CD14-positive monocyte (primary cell): Measurements from ENCODE around the gene CWC27. TPM values are rescaled to one million over a fixed set of nuclear protein-coding genes. Genes with fewer than 3 reads are reported as not detected.

ENCODE experiments used
- DNase-seq, 3 donors: peaks; one replicate each; pipeline ENCODE4 v3.0.0-alpha.2; 2011 to 2022
- H2AFZ ChIP-seq: 2 replicates; pipeline ENCODE4 v1.6.0; 2012; ENCODE audit warnings: mild to moderate bottlenecking, low read depth, low read length, inconsistent platforms; ENCODE audit not compliant: insufficient read depth, poor library complexity, severe bottlenecking
- H3K27ac ChIP-seq, 2 donors: 1 replicate in 1 of 2; 2 replicates in 1 of 2; pipeline ENCODE4 v1.5.1; 2012 to 2013; ENCODE audit warnings: low read length in 2 of 2, control low read depth in 1 of 2, inconsistent platforms in 1 of 2, low read depth in 1 of 2, mild to moderate bottlenecking in 1 of 2
- H3K27me3 ChIP-seq, 2 donors: one replicate each; pipeline versions ENCODE4 v1.6.0 to v1.6.1; 2011 to 2013; ENCODE audit warnings: low read length in 2 of 2; ENCODE audit not compliant: control insufficient read depth in 2 of 2, insufficient read depth in 2 of 2
- H3K36me3 ChIP-seq, 2 donors: replicated peaks in 1 of 2; 1 replicate in 1 of 2; 2 replicates in 1 of 2; pipeline versions ENCODE4 v1.5.1 to v1.6.1; 2012 to 2013; ENCODE audit warnings: low read length in 2 of 2, control low read depth in 1 of 2, inconsistent platforms in 1 of 2, mild to moderate bottlenecking in 1 of 2; ENCODE audit not compliant: insufficient read depth in 2 of 2, control insufficient read depth in 1 of 2
- H3K4me1 ChIP-seq, 2 donors: 1 replicate in 1 of 2; 2 replicates in 1 of 2; pipeline versions ENCODE4 v1.5.1 to v1.6.1; 2012 to 2013; ENCODE audit warnings: low read length in 2 of 2, control low read depth in 1 of 2, inconsistent platforms in 1 of 2, mild to moderate bottlenecking in 1 of 2, moderate library complexity in 1 of 2; ENCODE audit not compliant: insufficient read depth in 2 of 2, control insufficient read depth in 1 of 2
- H3K4me2 ChIP-seq: replicated peaks from 2 replicates; pipeline ENCODE3; 2012; ENCODE audit warnings: low read length, moderate library complexity, mild to moderate bottlenecking; ENCODE audit not compliant: poor library complexity, severe bottlenecking; ENCODE audit errors: extremely low read depth
- H3K4me3 ChIP-seq, 3 experiments: fragments of 200-600 bp in 1 of 3; sonication (generic) in 1 of 3; replicated peaks in 1 of 3; 1 replicate in 2 of 3; 2 replicates in 1 of 3; pipeline ENCODE4 v1.5.1; 2011 to 2013; ENCODE audit warnings: low read length in 3 of 3, mild to moderate bottlenecking in 3 of 3, control low read depth in 2 of 3, low read depth in 2 of 3, inconsistent platforms in 1 of 3, moderate library complexity in 1 of 3
- H3K79me2 ChIP-seq: 2 replicates; pipeline ENCODE4 v1.6.0; 2012; ENCODE audit warnings: mild to moderate bottlenecking, control low read depth, inconsistent platforms, low read length, moderate library complexity; ENCODE audit not compliant: insufficient read depth
- H3K9ac ChIP-seq: 2 replicates; pipeline ENCODE4 v1.6.0; 2017; ENCODE audit warnings: low read length, mild to moderate bottlenecking; ENCODE audit not compliant: insufficient read depth, poor library complexity, severe bottlenecking
- H3K9me3 ChIP-seq, 2 donors: replicated peaks in 1 of 2; 1 replicate in 1 of 2; 2 replicates in 1 of 2; pipeline versions ENCODE4 v1.5.1 to v1.6.1; 2012 to 2013; ENCODE audit warnings: low read length in 2 of 2, control low read depth in 1 of 2; ENCODE audit not compliant: control insufficient read depth in 1 of 2, insufficient read depth in 1 of 2
- H4K20me1 ChIP-seq: 2 replicates; pipeline ENCODE4 v1.6.0; 2012; ENCODE audit warnings: mild to moderate bottlenecking, low read length, control low read depth, moderate library complexity; ENCODE audit not compliant: insufficient read depth
- H3K27ac Mint-ChIP-seq, 7 donors: one replicate each; pipeline ENCODE4 v1.8.0; 2020; ENCODE audit warnings: mild to moderate bottlenecking in 7 of 7, mixed read lengths in 7 of 7, moderate library complexity in 6 of 7, inconsistent platforms in 2 of 7
- H3K27me3 Mint-ChIP-seq, 3 donors: one replicate each; pipeline ENCODE4 v1.8.0; 2021 to 2022; ENCODE audit warnings: low read depth in 3 of 3, mild to moderate bottlenecking in 3 of 3, mixed read lengths in 3 of 3, moderate library complexity in 3 of 3, inconsistent platforms in 1 of 3
- H3K36me3 Mint-ChIP-seq, 2 donors: one replicate each; pipeline ENCODE4 v1.8.0; 2020; ENCODE audit warnings: mixed read lengths in 2 of 2, inconsistent platforms in 1 of 2, mild to moderate bottlenecking in 1 of 2
- H3K4me1 Mint-ChIP-seq: one replicate; pipeline ENCODE4 v1.8.0; 2020; ENCODE audit warnings: mild to moderate bottlenecking, mixed read lengths
- H3K4me3 Mint-ChIP-seq, 2 donors: one replicate each; pipeline ENCODE4 v1.8.0; 2020; ENCODE audit warnings: mild to moderate bottlenecking in 2 of 2, mixed read lengths in 2 of 2, moderate library complexity in 1 of 2
- H3K9me3 Mint-ChIP-seq, 7 donors: one replicate each; pipeline ENCODE4 v1.8.0; 2020 to 2022; ENCODE audit warnings: mixed read lengths in 7 of 7, mild to moderate bottlenecking in 6 of 7, moderate library complexity in 6 of 7, inconsistent platforms in 2 of 7
- WGBS: methylation state at CpG from one replicate; pipeline ENCODE4 v1.1.5; 2013; ENCODE audit warnings: missing lambda C conversion rate; ENCODE audit not compliant: insufficient coverage; 5-methylcytosine and 5-hydroxymethylcytosine counted together
- intact Hi-C, 2 donors: fragments of 100-400 bp; cut with micrococcal nuclease; formaldehyde crosslinking; loops; one replicate each; pipeline versions ENCODE4 v1.15.0 to v1.15.1; 2023
- polyA plus RNA-seq, 3 donors: library from polyadenylated mRNA; depleted of rRNA in 1 of 3; unstranded in 2 of 3; stranded (reverse) in 1 of 3; fragments of 300-500 nt in 2 of 3; fragments of >200 nt in 1 of 3; fragmentation: Illumina TruSeq in 2 of 3; gene quantifications; 1 replicate in 2 of 3; 2 replicates in 1 of 3; pipeline ENCODE4 v1.2.3, GENCODE V29; 2012 to 2021
- TF ChIP-seq, protein P1 (sequence below): fragments of 200-600 bp; IDR thresholded peaks from one replicate; pipeline ENCODE4 v1.8.0; 2022; ENCODE audit warnings: antibody characterized with exemption, mild to moderate bottlenecking

CWC27 gene
- polyA plus RNA-seq, 3 donors = 6.6 to 18.9 (median 14.5) TPM

DNA sequence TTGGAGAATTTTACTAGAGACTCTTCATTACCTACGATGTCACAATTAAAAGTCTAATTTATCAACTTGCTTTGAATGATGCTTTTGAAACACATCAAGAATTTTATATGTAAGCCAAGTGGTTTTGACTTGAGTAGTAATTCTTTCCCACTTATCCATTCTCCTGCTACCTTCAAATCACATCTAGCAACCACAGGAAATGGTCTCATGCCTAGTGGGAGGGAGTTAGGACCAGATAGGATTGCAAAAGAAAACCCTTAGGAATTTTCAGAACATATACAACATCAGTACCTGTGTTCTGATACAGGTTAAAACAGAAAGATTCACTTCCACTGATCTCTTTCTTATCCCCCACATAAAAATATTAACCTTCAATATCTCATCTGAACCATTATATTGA lies 260.4 kb downstream of the CWC27 start:
- H3K27ac ChIP-seq = no peak overlapping the region
- H3K9ac ChIP-seq = no peak overlapping the region
- no peaks in the 10 kb centered on the region for H3K36me3 Mint-ChIP-seq
- H3K27ac Mint-ChIP-seq = no peak overlapping the region
- WGBS = no CpG with 5 or more reads among the region's 1 CpG
- TF ChIP-seq, protein P1, sequence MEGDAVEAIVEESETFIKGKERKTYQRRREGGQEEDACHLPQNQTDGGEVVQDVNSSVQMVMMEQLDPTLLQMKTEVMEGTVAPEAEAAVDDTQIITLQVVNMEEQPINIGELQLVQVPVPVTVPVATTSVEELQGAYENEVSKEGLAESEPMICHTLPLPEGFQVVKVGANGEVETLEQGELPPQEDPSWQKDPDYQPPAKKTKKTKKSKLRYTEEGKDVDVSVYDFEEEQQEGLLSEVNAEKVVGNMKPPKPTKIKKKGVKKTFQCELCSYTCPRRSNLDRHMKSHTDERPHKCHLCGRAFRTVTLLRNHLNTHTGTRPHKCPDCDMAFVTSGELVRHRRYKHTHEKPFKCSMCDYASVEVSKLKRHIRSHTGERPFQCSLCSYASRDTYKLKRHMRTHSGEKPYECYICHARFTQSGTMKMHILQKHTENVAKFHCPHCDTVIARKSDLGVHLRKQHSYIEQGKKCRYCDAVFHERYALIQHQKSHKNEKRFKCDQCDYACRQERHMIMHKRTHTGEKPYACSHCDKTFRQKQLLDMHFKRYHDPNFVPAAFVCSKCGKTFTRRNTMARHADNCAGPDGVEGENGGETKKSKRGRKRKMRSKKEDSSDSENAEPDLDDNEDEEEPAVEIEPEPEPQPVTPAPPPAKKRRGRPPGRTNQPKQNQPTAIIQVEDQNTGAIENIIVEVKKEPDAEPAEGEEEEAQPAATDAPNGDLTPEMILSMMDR = no peak
- no peaks in the 10 kb centered on the region for H3K9me3 ChIP-seq
- no peaks in the 10 kb centered on the region for H4K20me1 ChIP-seq
- H3K9me3 Mint-ChIP-seq = peaks cover 0 to 4% (median 0%) of the 10 kb centered on the region in 7 donors
- H3K4me1 Mint-ChIP-seq = peaks cover 2% of the 10 kb centered on the region
- DNase-seq = no peak
- H2AFZ ChIP-seq = no peak overlapping the region
- no peak overlapping the region for H3K4me3 Mint-ChIP-seq
- no peak overlapping the region for H3K4me2 ChIP-seq
- intact Hi-C loops = no loop called here
- H3K27me3 Mint-ChIP-seq = peaks cover 0 to 2% (median 0%) of the 10 kb centered on the region in 3 donors
- H3K4me3 ChIP-seq = no peak overlapping the region
- no peaks in the 10 kb centered on the region for H3K27me3 ChIP-seq
- no peaks in the 10 kb centered on the region for H3K36me3 ChIP-seq
- no peaks in the 10 kb centered on the region for H3K4me1 ChIP-seq
- H3K79me2 ChIP-seq = no peaks in the 10 kb centered on the region

DNA sequence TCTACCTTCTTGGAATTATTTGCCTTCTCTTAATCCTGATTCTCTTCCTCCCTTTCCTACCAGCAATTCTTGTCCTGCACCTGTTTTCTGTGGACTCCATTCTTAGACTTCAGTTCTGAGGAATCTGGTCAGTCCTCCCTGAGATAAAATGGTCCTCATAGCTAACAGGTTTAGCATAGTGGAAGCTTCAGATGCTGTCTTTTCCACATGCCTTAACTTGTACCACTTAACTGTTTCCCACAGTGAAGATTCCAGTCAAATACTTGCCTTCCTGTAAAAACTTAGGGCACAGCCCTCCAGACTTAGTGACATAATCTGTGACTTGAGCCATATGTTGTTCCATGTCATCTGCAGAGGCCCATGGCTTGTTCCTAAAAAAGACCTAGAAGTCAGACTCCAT lies 261.3 kb downstream of the CWC27 start:
- Mint-ChIP-seq H3K4me1 (peaks cover 5% of the 10 kb centered on the region), H3K9me3 (peaks cover 0 to 3% (median 0%) of the 10 kb centered on the region in 7 donors), H3K27me3 (peaks cover 0 to 2% (median 0%) of the 10 kb centered on the region in 3 donors), H3K4me3 (no peak overlapping the region), H3K27ac (no peak overlapping the region), H3K36me3 (no peaks in the 10 kb centered on the region)
- no peak overlapping the region for H2AFZ ChIP-seq
- H3K27me3 ChIP-seq = no peaks in the 10 kb centered on the region
- no peaks in the 10 kb centered on the region for H3K36me3 ChIP-seq
- DNase-seq = no peak
- no peaks in the 10 kb centered on the region for H3K9me3 ChIP-seq
- H3K79me2 ChIP-seq = no peaks in the 10 kb centered on the region
- H3K4me3 ChIP-seq = no peak overlapping the region
- H3K27ac ChIP-seq = no peak overlapping the region
- no peak overlapping the region for H3K4me2 ChIP-seq
- H3K4me1 ChIP-seq = peaks cover 3 to 5% of the 10 kb centered on the region in 2 donors
- H4K20me1 ChIP-seq = no peaks in the 10 kb centered on the region
- TF ChIP-seq, protein P1 = no peak
- intact Hi-C loops = no loop called here
- no peak overlapping the region for H3K9ac ChIP-seq
